ENCODE measurements around the gene TNIK. TPM values are rescaled to one million over a fixed set of nuclear protein-coding genes. Genes with fewer than 3 reads are reported as not detected.

Gene TNIK
- total and polyA plus RNA-seq, 2 of the 13 experiments (the other 11 are each of a cell fraction or from before 2014, with no cell fraction given), result 0.15 to 0.22 TPM

DNA sequence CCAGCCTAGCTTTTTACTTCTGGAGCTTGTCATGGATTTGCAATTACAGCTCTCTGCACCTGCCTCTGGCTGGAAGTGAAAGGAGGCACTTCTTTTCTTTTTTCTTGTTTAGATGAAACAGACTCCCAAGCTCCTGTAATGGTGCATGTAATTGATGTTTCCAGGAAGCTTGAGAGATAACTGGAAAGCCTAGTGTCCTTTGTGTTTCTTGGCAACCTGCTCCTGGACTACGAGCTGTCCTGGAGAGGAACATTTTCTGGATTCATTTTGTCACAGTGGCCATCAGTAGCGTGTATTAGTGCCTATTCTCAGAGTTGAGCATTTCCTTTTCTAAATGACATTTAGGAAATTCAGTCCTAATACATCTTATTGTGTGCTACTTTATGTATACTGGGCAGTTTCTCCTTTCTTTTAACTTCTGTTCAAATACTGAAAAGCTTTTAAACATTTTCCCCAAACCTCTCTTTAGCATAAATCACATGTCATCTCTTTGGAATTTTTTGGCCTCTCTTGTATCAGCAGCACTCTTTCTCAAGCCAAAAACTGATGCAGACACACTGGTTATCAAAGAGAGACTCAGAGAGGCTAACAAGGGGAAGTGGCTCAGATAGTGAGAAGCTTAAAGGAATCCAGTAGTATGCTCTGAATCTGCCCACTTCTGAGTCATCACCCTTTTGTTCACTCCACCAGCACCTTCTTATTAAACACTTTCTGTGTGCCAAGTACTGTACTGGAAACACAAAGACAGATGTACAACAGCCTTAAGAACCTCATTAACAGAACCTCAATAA is 371.0 kb downstream of the TNIK start (continued):
- TF ChIP-seq, protein P1, sequence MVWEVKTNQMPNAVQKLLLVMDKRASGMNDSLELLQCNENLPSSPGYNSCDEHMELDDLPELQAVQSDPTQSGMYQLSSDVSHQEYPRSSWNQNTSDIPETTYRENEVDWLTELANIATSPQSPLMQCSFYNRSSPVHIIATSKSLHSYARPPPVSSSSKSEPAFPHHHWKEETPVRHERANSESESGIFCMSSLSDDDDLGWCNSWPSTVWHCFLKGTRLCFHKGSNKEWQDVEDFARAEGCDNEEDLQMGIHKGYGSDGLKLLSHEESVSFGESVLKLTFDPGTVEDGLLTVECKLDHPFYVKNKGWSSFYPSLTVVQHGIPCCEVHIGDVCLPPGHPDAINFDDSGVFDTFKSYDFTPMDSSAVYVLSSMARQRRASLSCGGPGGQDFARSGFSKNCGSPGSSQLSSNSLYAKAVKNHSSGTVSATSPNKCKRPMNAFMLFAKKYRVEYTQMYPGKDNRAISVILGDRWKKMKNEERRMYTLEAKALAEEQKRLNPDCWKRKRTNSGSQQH (CRISPR knock-in tag; IDR thresholded peaks at IDR 0.05; ENCODE audit: low read depth), result no peak
- no peak for TF ChIP-seq DR1 (CRISPR knock-in tag; IDR thresholded peaks at IDR 0.05)

DNA sequence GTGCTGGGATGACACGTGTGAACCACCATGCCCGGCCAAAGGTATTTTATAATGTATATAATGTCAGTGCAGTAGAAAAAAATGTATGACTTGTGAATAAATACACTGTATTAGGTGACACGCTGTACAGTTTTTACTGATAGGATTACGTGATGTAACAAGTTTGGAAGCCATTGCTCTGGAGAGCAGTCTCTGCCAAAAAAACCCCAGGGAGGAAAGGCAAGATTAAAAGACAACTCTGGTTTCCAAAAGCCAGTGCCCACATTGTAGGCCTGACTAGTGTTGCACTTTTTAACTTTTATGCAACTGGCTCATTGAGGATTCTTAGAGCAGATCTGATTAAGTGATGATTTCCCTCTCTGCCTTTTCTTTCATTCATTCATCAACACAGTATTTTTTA is 371.7 kb downstream of the TNIK start:
- Histone ChIP-seq H3K9ac (ENCODE audit: insufficient read depth, low read depth, low read length) (no peak overlapping the region), H3K36me3 (replicated peaks in 1 of 2; ENCODE audit: control insufficient read depth in 1 of 2, insufficient read depth in 2 of 2, low read length in 2 of 2) (no peaks in the 10 kb centered on the region), H2AFZ (ENCODE audit: low read length) (no peak overlapping the region), H3K9me3 (ENCODE audit: low read length) (no peaks in the 10 kb centered on the region), H3K4me3 (replicated peaks in 1 of 3; ENCODE audit: insufficient read depth in 1 of 3, low read depth in 2 of 3, low read length in 3 of 3) (no peak overlapping the region), H3K4me2 (ENCODE audit: low read depth, low read length) (no peak overlapping the region), H3K4me1 (ENCODE audit: insufficient read depth, low read length) (peaks cover 59% of the 10 kb centered on the region), H3K27ac (ENCODE audit: extremely low read length, insufficient read depth, low read length) (no peak overlapping the region), H3K27me3 (ENCODE audit: control insufficient read depth in 1 of 2, insufficient read depth in 2 of 2, low read length in 2 of 2) (no peaks in the 10 kb centered on the region), H3K79me2 (ENCODE audit: insufficient read depth, low read length) (no peaks in the 10 kb centered on the region), H4K20me1 (ENCODE audit: insufficient read depth, low read length) (no peaks in the 10 kb centered on the region)
- TF ChIP-seq, protein P2, sequence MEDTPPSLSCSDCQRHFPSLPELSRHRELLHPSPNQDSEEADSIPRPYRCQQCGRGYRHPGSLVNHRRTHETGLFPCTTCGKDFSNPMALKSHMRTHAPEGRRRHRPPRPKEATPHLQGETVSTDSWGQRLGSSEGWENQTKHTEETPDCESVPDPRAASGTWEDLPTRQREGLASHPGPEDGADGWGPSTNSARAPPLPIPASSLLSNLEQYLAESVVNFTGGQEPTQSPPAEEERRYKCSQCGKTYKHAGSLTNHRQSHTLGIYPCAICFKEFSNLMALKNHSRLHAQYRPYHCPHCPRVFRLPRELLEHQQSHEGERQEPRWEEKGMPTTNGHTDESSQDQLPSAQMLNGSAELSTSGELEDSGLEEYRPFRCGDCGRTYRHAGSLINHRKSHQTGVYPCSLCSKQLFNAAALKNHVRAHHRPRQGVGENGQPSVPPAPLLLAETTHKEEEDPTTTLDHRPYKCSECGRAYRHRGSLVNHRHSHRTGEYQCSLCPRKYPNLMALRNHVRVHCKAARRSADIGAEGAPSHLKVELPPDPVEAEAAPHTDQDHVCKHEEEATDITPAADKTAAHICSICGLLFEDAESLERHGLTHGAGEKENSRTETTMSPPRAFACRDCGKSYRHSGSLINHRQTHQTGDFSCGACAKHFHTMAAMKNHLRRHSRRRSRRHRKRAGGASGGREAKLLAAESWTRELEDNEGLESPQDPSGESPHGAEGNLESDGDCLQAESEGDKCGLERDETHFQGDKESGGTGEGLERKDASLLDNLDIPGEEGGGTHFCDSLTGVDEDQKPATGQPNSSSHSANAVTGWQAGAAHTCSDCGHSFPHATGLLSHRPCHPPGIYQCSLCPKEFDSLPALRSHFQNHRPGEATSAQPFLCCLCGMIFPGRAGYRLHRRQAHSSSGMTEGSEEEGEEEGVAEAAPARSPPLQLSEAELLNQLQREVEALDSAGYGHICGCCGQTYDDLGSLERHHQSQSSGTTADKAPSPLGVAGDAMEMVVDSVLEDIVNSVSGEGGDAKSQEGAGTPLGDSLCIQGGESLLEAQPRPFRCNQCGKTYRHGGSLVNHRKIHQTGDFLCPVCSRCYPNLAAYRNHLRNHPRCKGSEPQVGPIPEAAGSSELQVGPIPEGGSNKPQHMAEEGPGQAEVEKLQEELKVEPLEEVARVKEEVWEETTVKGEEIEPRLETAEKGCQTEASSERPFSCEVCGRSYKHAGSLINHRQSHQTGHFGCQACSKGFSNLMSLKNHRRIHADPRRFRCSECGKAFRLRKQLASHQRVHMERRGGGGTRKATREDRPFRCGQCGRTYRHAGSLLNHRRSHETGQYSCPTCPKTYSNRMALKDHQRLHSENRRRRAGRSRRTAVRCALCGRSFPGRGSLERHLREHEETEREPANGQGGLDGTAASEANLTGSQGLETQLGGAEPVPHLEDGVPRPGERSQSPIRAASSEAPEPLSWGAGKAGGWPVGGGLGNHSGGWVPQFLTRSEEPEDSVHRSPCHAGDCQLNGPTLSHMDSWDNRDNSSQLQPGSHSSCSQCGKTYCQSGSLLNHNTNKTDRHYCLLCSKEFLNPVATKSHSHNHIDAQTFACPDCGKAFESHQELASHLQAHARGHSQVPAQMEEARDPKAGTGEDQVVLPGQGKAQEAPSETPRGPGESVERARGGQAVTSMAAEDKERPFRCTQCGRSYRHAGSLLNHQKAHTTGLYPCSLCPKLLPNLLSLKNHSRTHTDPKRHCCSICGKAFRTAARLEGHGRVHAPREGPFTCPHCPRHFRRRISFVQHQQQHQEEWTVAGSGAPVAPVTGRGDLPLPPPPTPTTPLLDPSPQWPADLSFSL (CRISPR knock-in tag; IDR thresholded peaks at IDR 0.05), result no peak
- no peak for TF ChIP-seq ZNF674 (CRISPR knock-in tag; IDR thresholded peaks at IDR 0.05; ENCODE audit: low read depth)
- TF ChIP-seq ZNF446 (CRISPR knock-in tag; IDR thresholded peaks at IDR 0.05), result no peak
- TF ChIP-seq, protein P3, sequence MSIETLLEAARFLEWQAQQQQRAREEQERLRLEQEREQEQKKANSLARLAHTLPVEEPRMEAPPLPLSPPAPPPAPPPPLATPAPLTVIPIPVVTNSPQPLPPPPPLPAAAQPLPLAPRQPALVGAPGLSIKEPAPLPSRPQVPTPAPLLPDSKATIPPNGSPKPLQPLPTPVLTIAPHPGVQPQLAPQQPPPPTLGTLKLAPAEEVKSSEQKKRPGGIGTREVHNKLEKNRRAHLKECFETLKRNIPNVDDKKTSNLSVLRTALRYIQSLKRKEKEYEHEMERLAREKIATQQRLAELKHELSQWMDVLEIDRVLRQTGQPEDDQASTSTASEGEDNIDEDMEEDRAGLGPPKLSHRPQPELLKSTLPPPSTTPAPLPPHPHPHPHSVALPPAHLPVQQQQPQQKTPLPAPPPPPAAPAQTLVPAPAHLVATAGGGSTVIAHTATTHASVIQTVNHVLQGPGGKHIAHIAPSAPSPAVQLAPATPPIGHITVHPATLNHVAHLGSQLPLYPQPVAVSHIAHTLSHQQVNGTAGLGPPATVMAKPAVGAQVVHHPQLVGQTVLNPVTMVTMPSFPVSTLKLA (IDR thresholded peaks at IDR 0.05), result no peak
- TF ChIP-seq PCBP1 (IDR thresholded peaks at IDR 0.05; ENCODE audit: borderline replicate concordance, low read depth, low read length), result no peak
- TF ChIP-seq TOE1 (CRISPR knock-in tag; IDR thresholded peaks at IDR 0.05), result no peak
- TF ChIP-seq KAT8 (CRISPR knock-in tag; IDR thresholded peaks at IDR 0.05), result no peak
- TF ChIP-seq, protein P4, sequence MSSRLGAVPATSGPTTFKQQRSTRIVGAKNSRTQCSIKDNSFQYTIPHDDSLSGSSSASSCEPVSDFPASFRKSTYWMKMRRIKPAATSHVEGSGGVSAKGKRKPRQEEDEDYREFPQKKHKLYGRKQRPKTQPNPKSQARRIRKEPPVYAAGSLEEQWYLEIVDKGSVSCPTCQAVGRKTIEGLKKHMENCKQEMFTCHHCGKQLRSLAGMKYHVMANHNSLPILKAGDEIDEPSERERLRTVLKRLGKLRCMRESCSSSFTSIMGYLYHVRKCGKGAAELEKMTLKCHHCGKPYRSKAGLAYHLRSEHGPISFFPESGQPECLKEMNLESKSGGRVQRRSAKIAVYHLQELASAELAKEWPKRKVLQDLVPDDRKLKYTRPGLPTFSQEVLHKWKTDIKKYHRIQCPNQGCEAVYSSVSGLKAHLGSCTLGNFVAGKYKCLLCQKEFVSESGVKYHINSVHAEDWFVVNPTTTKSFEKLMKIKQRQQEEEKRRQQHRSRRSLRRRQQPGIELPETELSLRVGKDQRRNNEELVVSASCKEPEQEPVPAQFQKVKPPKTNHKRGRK (CRISPR knock-in tag; IDR thresholded peaks at IDR 0.05), result no peak
- no peak for TF ChIP-seq ZNF619 (CRISPR knock-in tag; IDR thresholded peaks at IDR 0.05)
- ChIA-PET CTCF (ENCODE audit: low intra/inter-chr PET ratio, low total read pairs) (no interaction called here), POLR2A (no interaction called here)
- intact Hi-C loops (cut with micrococcal nuclease; ENCODE audit: unreplicated experiment), result no loop called here
- no TSS peak for BruUV-seq (replicated peaks)
- FAIRE-seq (no peak), ATAC-seq (no peak), DNase-seq (ENCODE audit: low spot score) (no peak)
- 92% methylated on average over 4 of the region's 4 CpGs for WGBS (ENCODE audit: low lambda C conversion rate)
- in situ Hi-C loops (cut with HindIII; ENCODE audit: extremely low pct_ligation_motif_present, low pct_unique_long_range_greater_than_20kb), result no loop called here

Data from HepG2 (cell line).